Activated T-helper 9 cell treated with anti-CD3 and anti-CD28 coated beads, Interleukin-2, amount 50 U/mL, for 16 hours (primary cell): ENCODE measurements around the gene OR4E2.
"Not testable (repeated sequence)": the region's sequence is repeated elsewhere in the genome, so short reads cannot be mapped to it uniquely, and the experiment has no call there.

Experiments used
- DNase-seq: peaks from one replicate; pipeline ENCODE4 v3.0.0-alpha.2; 2020; ENCODE audit warnings: low read depth

Gene OR4E2

GRCh38 chr14:21697662-21698061 lies 44.0 kb downstream of the OR4E2 start:
- DNase-seq = not testable (repeated sequence)

- not testable (repeated sequence) for DNase-seq
These were observed 44.9 kb downstream of the OR4E2 start for GRCh38 chr14:21698538-21698937.

- no peak for DNase-seq
These were observed 45.9 kb downstream of the OR4E2 start for GRCh38 chr14:21699551-21699950.

DNA sequence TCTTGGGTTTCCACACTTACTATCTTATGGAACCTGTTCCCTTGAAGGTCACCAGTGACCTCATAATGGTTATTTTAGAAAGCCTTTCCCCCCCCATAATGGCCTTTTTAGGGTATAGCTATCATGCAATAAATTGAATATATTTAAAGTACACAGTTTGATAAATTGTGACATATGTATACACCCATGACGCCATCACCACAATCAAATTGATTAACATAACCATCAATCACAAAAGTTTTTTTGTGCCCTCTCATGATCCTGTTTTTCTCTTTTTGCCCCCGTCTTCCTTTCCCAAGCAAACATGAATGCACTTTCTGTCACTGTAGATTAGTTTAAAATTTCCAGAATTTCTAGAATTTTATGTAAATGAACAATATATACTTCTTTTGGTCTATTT lies 48.7 kb downstream of the OR4E2 start:
- no peak for DNase-seq

- no peak for DNase-seq
These were observed 50.0 kb downstream of the OR4E2 start for GRCh38 chr14:21703357-21704326.

DNA sequence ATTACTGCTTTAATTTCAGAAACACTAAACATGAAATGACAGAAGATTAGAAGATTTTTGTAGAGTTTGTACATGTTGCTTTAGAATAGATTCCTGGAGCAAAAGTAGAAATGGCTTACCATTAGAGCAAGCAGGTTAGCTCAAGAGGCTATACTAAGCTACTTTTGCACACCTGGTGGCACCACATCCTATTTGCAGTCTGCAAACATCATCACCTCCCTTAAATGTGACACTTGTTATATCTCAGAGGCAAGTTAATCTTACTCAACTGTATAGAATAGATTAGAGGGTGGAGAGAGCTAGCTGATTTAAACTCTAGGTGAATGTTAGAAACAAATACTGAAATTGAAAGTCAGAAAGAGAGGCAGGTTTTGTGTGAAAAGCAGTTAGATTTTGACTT lies 50.7 kb downstream of the OR4E2 start:
- DNase-seq = no peak

DNA sequence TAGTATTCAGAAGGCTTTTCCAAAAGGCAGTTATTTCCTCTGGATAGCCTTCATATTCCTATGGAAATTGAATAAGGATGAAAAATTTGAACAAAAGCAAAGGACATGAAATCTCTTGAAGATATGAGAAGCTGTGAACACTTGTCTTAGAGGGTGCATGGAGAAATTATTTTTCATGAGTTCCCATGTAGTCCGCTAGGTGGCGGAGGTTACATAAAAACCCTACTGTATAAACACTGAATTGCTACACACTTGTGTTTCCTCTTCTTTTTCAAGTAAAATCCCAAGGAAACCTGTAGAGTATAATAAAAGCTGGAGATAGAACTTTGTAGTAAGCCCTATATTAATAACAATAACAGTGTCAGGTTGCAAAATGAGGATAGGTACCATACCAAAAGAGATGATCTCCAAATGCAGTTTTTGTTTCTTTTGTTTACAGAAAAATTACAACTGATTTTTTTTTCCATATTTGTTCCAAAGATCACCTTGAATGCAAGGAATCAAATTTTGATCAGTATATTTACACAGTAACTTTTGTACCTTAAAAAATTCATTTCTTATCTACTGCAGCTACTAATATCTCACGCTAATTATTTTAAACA lies 57.8 kb downstream of the OR4E2 start:
- no peak for DNase-seq

GRCh38 chr14:21712036-21712435 lies 58.4 kb downstream of the OR4E2 start:
- DNase-seq = no peak

- DNase-seq = no peak
These were observed 60.8 kb downstream of the OR4E2 start for GRCh38 chr14:21714318-21714929.
